ENCODE measurements around the gene EGR2.

DNA sequence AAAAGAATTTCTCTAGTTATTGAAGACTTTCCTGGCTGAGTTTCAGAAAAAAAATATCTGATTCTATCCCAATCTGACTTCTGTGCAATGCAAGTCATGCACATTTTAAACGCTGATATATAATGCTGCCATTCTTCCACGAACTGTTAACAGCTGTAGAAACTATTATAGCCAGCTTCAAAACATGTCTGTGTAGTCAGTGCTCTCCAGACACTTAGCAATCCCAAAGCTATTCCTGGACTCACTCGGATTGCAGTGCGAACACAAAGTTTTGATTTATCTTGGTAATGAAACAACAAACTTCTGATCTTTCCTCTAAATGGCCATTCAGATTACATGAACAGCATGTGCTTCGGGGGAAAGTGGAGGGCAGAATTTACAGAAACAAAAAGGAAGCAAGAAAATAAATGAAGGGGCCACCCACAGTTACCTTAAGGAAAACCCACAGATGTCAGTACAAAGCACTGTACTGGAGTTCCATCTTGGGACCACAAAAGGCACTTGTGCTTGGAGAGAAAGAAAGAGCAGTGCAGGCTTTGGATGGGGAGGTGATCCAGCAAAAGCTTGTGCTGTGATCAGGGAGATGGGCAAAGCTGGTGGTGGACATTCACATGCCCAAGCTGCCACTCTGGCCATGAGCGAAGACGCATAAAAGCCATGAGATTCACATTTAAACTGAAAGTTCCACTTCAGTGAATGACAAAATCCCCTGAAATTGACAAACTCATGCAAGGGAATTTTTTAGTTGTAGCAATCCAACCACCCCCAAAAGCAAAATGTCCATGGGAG, 43.8 kb downstream of the EGR2 start:
- TF ChIP-seq, protein P1, sequence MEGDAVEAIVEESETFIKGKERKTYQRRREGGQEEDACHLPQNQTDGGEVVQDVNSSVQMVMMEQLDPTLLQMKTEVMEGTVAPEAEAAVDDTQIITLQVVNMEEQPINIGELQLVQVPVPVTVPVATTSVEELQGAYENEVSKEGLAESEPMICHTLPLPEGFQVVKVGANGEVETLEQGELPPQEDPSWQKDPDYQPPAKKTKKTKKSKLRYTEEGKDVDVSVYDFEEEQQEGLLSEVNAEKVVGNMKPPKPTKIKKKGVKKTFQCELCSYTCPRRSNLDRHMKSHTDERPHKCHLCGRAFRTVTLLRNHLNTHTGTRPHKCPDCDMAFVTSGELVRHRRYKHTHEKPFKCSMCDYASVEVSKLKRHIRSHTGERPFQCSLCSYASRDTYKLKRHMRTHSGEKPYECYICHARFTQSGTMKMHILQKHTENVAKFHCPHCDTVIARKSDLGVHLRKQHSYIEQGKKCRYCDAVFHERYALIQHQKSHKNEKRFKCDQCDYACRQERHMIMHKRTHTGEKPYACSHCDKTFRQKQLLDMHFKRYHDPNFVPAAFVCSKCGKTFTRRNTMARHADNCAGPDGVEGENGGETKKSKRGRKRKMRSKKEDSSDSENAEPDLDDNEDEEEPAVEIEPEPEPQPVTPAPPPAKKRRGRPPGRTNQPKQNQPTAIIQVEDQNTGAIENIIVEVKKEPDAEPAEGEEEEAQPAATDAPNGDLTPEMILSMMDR (IDR thresholded peaks at IDR 0.05 in 2 of 3, conservative IDR thresholded peaks at IDR 0.05 in 1 of 3; ENCODE audit: borderline replicate concordance in 1 of 3, insufficient read depth in 1 of 3, low read depth in 2 of 3, low read length in 2 of 3), result no peak
- TF ChIP-seq EGR1 (IDR thresholded peaks at IDR 0.05; ENCODE audit: low read depth), result no peak
- TF ChIP-seq, protein P2, sequence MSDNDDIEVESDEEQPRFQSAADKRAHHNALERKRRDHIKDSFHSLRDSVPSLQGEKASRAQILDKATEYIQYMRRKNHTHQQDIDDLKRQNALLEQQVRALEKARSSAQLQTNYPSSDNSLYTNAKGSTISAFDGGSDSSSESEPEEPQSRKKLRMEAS (IDR thresholded peaks at IDR 0.05), result no peak
- no peak for TF ChIP-seq EZH2 (IDR thresholded peaks at IDR 0.05)
- no peak for TF ChIP-seq POLR2AphosphoS5 (IDR thresholded peaks at IDR 0.05; ENCODE audit: low read depth, low read length)
- no peak for TF ChIP-seq SIN3A (IDR thresholded peaks at IDR 0.05; ENCODE audit: low read depth)
- no peak for TF ChIP-seq RAD21 (IDR thresholded peaks at IDR 0.05; ENCODE audit: low read depth)
- TF ChIP-seq, protein P3, sequence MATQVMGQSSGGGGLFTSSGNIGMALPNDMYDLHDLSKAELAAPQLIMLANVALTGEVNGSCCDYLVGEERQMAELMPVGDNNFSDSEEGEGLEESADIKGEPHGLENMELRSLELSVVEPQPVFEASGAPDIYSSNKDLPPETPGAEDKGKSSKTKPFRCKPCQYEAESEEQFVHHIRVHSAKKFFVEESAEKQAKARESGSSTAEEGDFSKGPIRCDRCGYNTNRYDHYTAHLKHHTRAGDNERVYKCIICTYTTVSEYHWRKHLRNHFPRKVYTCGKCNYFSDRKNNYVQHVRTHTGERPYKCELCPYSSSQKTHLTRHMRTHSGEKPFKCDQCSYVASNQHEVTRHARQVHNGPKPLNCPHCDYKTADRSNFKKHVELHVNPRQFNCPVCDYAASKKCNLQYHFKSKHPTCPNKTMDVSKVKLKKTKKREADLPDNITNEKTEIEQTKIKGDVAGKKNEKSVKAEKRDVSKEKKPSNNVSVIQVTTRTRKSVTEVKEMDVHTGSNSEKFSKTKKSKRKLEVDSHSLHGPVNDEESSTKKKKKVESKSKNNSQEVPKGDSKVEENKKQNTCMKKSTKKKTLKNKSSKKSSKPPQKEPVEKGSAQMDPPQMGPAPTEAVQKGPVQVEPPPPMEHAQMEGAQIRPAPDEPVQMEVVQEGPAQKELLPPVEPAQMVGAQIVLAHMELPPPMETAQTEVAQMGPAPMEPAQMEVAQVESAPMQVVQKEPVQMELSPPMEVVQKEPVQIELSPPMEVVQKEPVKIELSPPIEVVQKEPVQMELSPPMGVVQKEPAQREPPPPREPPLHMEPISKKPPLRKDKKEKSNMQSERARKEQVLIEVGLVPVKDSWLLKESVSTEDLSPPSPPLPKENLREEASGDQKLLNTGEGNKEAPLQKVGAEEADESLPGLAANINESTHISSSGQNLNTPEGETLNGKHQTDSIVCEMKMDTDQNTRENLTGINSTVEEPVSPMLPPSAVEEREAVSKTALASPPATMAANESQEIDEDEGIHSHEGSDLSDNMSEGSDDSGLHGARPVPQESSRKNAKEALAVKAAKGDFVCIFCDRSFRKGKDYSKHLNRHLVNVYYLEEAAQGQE (IDR thresholded peaks at IDR 0.05; ENCODE audit: low read depth), result no peak

Data from HCT116 (cell line).